B cell (primary cell): ENCODE data around the gene CDH16.

Source experiments
- CTCF ChIP-seq: fragments of 200-600 bp; IDR thresholded peaks from one replicate; pipeline ENCODE4 v1.8.0; 2022; ENCODE audit warnings: antibody characterized with exemption, mild to moderate bottlenecking
- EZH2 ChIP-seq: IDR thresholded peaks from 2 replicates; pipeline ENCODE4 v1.6.1; 2012; ENCODE audit warnings: borderline replicate concordance, low read depth, mild to moderate bottlenecking, moderate library complexity, low read length; ENCODE audit not compliant: insufficient read depth, poor library complexity, severe bottlenecking

GRCh38 chr16:66921729-66922450 is 3.2 kb upstream of the CDH16 start:
- TF ChIP-seq CTCF, result no peak
- no peak for TF ChIP-seq EZH2
